Karpas-422 (cell line): ENCODE results near the gene ABCG5. TPM values are rescaled to one million over a fixed set of nuclear protein-coding genes. Genes with fewer than 3 reads are reported as not detected.

Experiments
- DNase-seq: peaks from one replicate; pipeline ENCODE4 v3.0.0-alpha.2; 2015
- H2AFZ ChIP-seq: fragments of 200-600 bp; sonication (generic); 2 replicates; pipeline ENCODE4 v1.6.1; 2014; ENCODE audit warnings: antibody characterized with exemption, low read length, mixed read lengths
- H3K27ac ChIP-seq: fragments of 200-600 bp; sonication (generic); 2 replicates; pipeline ENCODE4 v1.5.1; 2014; ENCODE audit warnings: mild to moderate bottlenecking, low read length, moderate library complexity
- H3K27me3 ChIP-seq: fragments of 200-600 bp; sonication (generic); 2 replicates; pipeline ENCODE4 v1.6.1; 2014; ENCODE audit warnings: low read length, mixed read lengths
- H3K36me3 ChIP-seq: fragments of 200-600 bp; sonication (generic); 2 replicates; pipeline ENCODE4 v1.6.1; 2014; ENCODE audit warnings: low read length, mixed read lengths; ENCODE audit not compliant: insufficient read depth
- H3K4me1 ChIP-seq: fragments of 200-600 bp; sonication (generic); 2 replicates; pipeline ENCODE4 v1.6.1; 2014; ENCODE audit warnings: mild to moderate bottlenecking, low read length, mixed read lengths
- H3K4me2 ChIP-seq: fragments of 200-600 bp; sonication (generic); 2 replicates; pipeline ENCODE4 v1.6.1; 2014; ENCODE audit warnings: low read length, low read depth, mild to moderate bottlenecking; ENCODE audit not compliant: poor library complexity, severe bottlenecking
- H3K4me3 ChIP-seq: fragments of 200-600 bp; sonication (generic); 2 replicates; pipeline ENCODE4 v1.5.1; 2014; ENCODE audit warnings: mild to moderate bottlenecking, antibody characterized with exemption, low read length, mixed read lengths
- H3K79me2 ChIP-seq: fragments of 200-600 bp; sonication (generic); 2 replicates; pipeline ENCODE4 v1.6.1; 2014; ENCODE audit warnings: mild to moderate bottlenecking, low read length, mixed read lengths
- H3K9ac ChIP-seq: fragments of 200-600 bp; sonication (generic); 2 replicates; pipeline ENCODE4 v1.6.0; 2014; ENCODE audit warnings: low read length
- H3K9me2 ChIP-seq: fragments of 200-600 bp; sonication (generic), shearing (Covaris generic); replicated peaks from 2 replicates; pipeline ENCODE4 v1.6.0; 2014; ENCODE audit warnings: mild to moderate bottlenecking, low read length, moderate library complexity; ENCODE audit not compliant: insufficient read depth
- H3K9me3 ChIP-seq: fragments of 300-700, 200-600 bp; sonication (generic); 2 replicates; pipeline ENCODE4 v1.6.1; 2014; ENCODE audit warnings: low read length, mixed read lengths
- H4K20me1 ChIP-seq: fragments of 200-600 bp; sonication (generic); 2 replicates; pipeline ENCODE4 v1.6.1; 2014; ENCODE audit warnings: mild to moderate bottlenecking, antibody characterized with exemption, low read length, low read depth; ENCODE audit not compliant: insufficient read depth
- total RNA-seq: library from RNA; depleted of rRNA; stranded (reverse); fragments of >200 nt; shearing (Covaris generic); gene quantifications from 2 replicates; pipeline ENCODE4 v1.2.3, GENCODE V29; 2014; ENCODE audit warnings: low replicate concordance

Gene ABCG5
- total RNA-seq, 1 experiment from 2014 or later: not detected

- Histone ChIP-seq H3K9ac (no peak overlapping the region), H3K27me3 (no peaks in the 10 kb centered on the region), H3K27ac (no peak overlapping the region), H3K4me2 (no peak overlapping the region), H3K9me2 (no peaks in the 10 kb centered on the region), H4K20me1 (no peaks in the 10 kb centered on the region), H3K4me1 (no peaks in the 10 kb centered on the region), H3K79me2 (no peaks in the 10 kb centered on the region), H2AFZ (no peak overlapping the region), H3K9me3 (no peaks in the 10 kb centered on the region), H3K4me3 (no peak overlapping the region), H3K36me3 (no peaks in the 10 kb centered on the region)
- DNase-seq: no peak
Measured at GRCh38 chr2:43812006-43812405, 26.6 kb downstream of the ABCG5 start.

GRCh38 chr2:43810888-43811287, 27.8 kb downstream of the ABCG5 start:
- Histone ChIP-seq H3K9ac (no peak overlapping the region), H3K4me1 (no peaks in the 10 kb centered on the region), H3K9me2 (no peaks in the 10 kb centered on the region), H3K4me3 (no peak overlapping the region), H3K27me3 (no peaks in the 10 kb centered on the region), H3K36me3 (no peaks in the 10 kb centered on the region), H2AFZ (no peak overlapping the region), H3K79me2 (no peaks in the 10 kb centered on the region), H3K27ac (no peak overlapping the region), H4K20me1 (no peaks in the 10 kb centered on the region), H3K9me3 (no peaks in the 10 kb centered on the region), H3K4me2 (no peak overlapping the region)
- DNase-seq: no peak

GRCh38 chr2:43810452-43810851, 28.2 kb downstream of the ABCG5 start:
- no peaks in the 10 kb centered on the region for H3K27me3 ChIP-seq
- H3K4me1 ChIP-seq: no peaks in the 10 kb centered on the region
- no peak for DNase-seq
- no peaks in the 10 kb centered on the region for H3K9me2 ChIP-seq
- no peak overlapping the region for H3K4me2 ChIP-seq
- no peak overlapping the region for H2AFZ ChIP-seq
- H3K9ac ChIP-seq: no peak overlapping the region
- no peaks in the 10 kb centered on the region for H4K20me1 ChIP-seq
- no peak overlapping the region for H3K27ac ChIP-seq
- no peak overlapping the region for H3K4me3 ChIP-seq
- H3K9me3 ChIP-seq: no peaks in the 10 kb centered on the region
- no peaks in the 10 kb centered on the region for H3K79me2 ChIP-seq
- no peaks in the 10 kb centered on the region for H3K36me3 ChIP-seq

- Histone ChIP-seq H3K36me3 (no peaks in the 10 kb centered on the region), H3K9ac (no peak overlapping the region), H3K4me1 (no peaks in the 10 kb centered on the region)
Measured at GRCh38 chr2:43806719-43807031, 32.0 kb downstream of the ABCG5 start.

GRCh38 chr2:43803113-43803512, 35.5 kb downstream of the ABCG5 start:
- DNase-seq: no peak
- Histone ChIP-seq H3K4me2 (no peak overlapping the region), H3K27ac (no peak overlapping the region), H3K9me2 (no peaks in the 10 kb centered on the region), H3K4me1 (no peaks in the 10 kb centered on the region), H3K79me2 (no peaks in the 10 kb centered on the region), H3K27me3 (no peaks in the 10 kb centered on the region), H3K9me3 (no peaks in the 10 kb centered on the region), H3K36me3 (no peaks in the 10 kb centered on the region), H3K4me3 (no peak overlapping the region), H2AFZ (no peak overlapping the region), H4K20me1 (no peaks in the 10 kb centered on the region), H3K9ac (no peak overlapping the region)

More at GRCh38 chr2:43806719-43807031, 32.0 kb downstream of the ABCG5 start:
- no peaks in the 10 kb centered on the region for H3K9me2 ChIP-seq
- no peak overlapping the region for H3K4me3 ChIP-seq
- H3K79me2 ChIP-seq: no peaks in the 10 kb centered on the region
- H3K9me3 ChIP-seq: no peaks in the 10 kb centered on the region
- DNase-seq: no peak
- H3K27ac ChIP-seq: no peak overlapping the region
- H4K20me1 ChIP-seq: no peaks in the 10 kb centered on the region
- H2AFZ ChIP-seq: no peak overlapping the region
- H3K27me3 ChIP-seq: no peaks in the 10 kb centered on the region
- H3K4me2 ChIP-seq: no peak overlapping the region

GRCh38 chr2:43802135-43802534, 36.5 kb downstream of the ABCG5 start:
- Histone ChIP-seq H3K9ac (no peak overlapping the region), H2AFZ (no peak overlapping the region), H3K27ac (no peak overlapping the region), H3K4me1 (no peaks in the 10 kb centered on the region), H3K4me2 (no peak overlapping the region), H3K4me3 (no peak overlapping the region), H3K27me3 (no peaks in the 10 kb centered on the region), H3K79me2 (no peaks in the 10 kb centered on the region), H4K20me1 (no peaks in the 10 kb centered on the region), H3K9me3 (no peaks in the 10 kb centered on the region), H3K9me2 (no peaks in the 10 kb centered on the region), H3K36me3 (no peaks in the 10 kb centered on the region)
- no peak for DNase-seq

- Histone ChIP-seq H4K20me1 (no peaks in the 10 kb centered on the region), H3K9ac (no peak overlapping the region), H3K79me2 (no peaks in the 10 kb centered on the region)
Measured at GRCh38 chr2:43800894-43801293, 37.7 kb downstream of the ABCG5 start.

GRCh38 chr2:43798300-43798699, 40.3 kb downstream of the ABCG5 start:
- Histone ChIP-seq H3K9ac (no peak overlapping the region), H4K20me1 (no peaks in the 10 kb centered on the region), H3K9me2 (no peaks in the 10 kb centered on the region), H3K9me3 (no peaks in the 10 kb centered on the region), H3K27me3 (no peaks in the 10 kb centered on the region), H3K36me3 (no peaks in the 10 kb centered on the region), H3K4me1 (peaks cover 7% of the 10 kb centered on the region), H3K79me2 (no peaks in the 10 kb centered on the region), H3K4me3 (no peak overlapping the region), H2AFZ (no peak overlapping the region), H3K4me2 (no peak overlapping the region), H3K27ac (no peak overlapping the region)
- no peak for DNase-seq

More at GRCh38 chr2:43800894-43801293, 37.7 kb downstream of the ABCG5 start:
- no peak overlapping the region for H2AFZ ChIP-seq
- H3K9me2 ChIP-seq: no peaks in the 10 kb centered on the region
- no peak overlapping the region for H3K27ac ChIP-seq
- no peaks in the 10 kb centered on the region for H3K27me3 ChIP-seq
- H3K4me1 ChIP-seq: no peaks in the 10 kb centered on the region
- H3K4me3 ChIP-seq: no peak overlapping the region
- no peaks in the 10 kb centered on the region for H3K36me3 ChIP-seq
- DNase-seq: no peak
- H3K4me2 ChIP-seq: no peak overlapping the region
- H3K9me3 ChIP-seq: no peaks in the 10 kb centered on the region

GRCh38 chr2:43796206-43796605, 42.4 kb downstream of the ABCG5 start:
- no peaks in the 10 kb centered on the region for H3K79me2 ChIP-seq
- no peak for DNase-seq
- no peak overlapping the region for H3K27ac ChIP-seq
- no peak overlapping the region for H3K4me3 ChIP-seq
- no peaks in the 10 kb centered on the region for H3K9me3 ChIP-seq
- no peak overlapping the region for H3K4me2 ChIP-seq
- H3K9ac ChIP-seq: no peak overlapping the region
- peaks cover 7% of the 10 kb centered on the region for H3K4me1 ChIP-seq
- H4K20me1 ChIP-seq: no peaks in the 10 kb centered on the region
- H2AFZ ChIP-seq: no peak overlapping the region
- H3K36me3 ChIP-seq: no peaks in the 10 kb centered on the region
- H3K9me2 ChIP-seq: no peaks in the 10 kb centered on the region
- H3K27me3 ChIP-seq: no peaks in the 10 kb centered on the region
